Vagina (tissue), 2 donors: Measurements from ENCODE around the gene GJA10.

Source experiments
- POLR2A ChIP-seq, 2 donors: fragments of 450-650 bp; IDR thresholded peaks; one replicate each; pipeline ENCODE4 v1.6.1; 2017; ENCODE audit warnings: antibody characterized with exemption in 2 of 2, mild to moderate bottlenecking in 2 of 2, moderate library complexity in 2 of 2
- TF ChIP-seq, protein P1 (sequence below), 3 experiments: fragments of 450-650 bp in 2 of 3; fragments of 200-600 bp in 1 of 3; sonication (generic) in 1 of 3; IDR thresholded peaks; one replicate each; pipeline ENCODE4 v1.5.1; 2017 to 2019; ENCODE audit warnings: antibody characterized with exemption in 3 of 3, mild to moderate bottlenecking in 2 of 3, moderate library complexity in 2 of 3

- TF ChIP-seq, protein P1, sequence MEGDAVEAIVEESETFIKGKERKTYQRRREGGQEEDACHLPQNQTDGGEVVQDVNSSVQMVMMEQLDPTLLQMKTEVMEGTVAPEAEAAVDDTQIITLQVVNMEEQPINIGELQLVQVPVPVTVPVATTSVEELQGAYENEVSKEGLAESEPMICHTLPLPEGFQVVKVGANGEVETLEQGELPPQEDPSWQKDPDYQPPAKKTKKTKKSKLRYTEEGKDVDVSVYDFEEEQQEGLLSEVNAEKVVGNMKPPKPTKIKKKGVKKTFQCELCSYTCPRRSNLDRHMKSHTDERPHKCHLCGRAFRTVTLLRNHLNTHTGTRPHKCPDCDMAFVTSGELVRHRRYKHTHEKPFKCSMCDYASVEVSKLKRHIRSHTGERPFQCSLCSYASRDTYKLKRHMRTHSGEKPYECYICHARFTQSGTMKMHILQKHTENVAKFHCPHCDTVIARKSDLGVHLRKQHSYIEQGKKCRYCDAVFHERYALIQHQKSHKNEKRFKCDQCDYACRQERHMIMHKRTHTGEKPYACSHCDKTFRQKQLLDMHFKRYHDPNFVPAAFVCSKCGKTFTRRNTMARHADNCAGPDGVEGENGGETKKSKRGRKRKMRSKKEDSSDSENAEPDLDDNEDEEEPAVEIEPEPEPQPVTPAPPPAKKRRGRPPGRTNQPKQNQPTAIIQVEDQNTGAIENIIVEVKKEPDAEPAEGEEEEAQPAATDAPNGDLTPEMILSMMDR (IDR thresholded peaks at IDR 0.05) = no peak
- TF ChIP-seq POLR2A (IDR thresholded peaks at IDR 0.05) = no peak
Observed at GRCh38 chr6:89873721-89874120, 20.5 kb upstream of the GJA10 start.
